Dendritic cell treated with granulocyte-macrophage colony-stimulating factor and Interleukin-4, amounts not matched to agents 40 ng/mL and 50 ng/mL, for 4 days (primary cell): ENCODE measurements around the gene RLIM.
A peak's percentile ranks its signal among the peaks of the same experiment; 100 is the strongest.

Experiments used
- H3K27ac Mint-ChIP-seq: one replicate; pipeline ENCODE4 v1.8.0; 2022; ENCODE audit warnings: mild to moderate bottlenecking, mixed read lengths
- H3K27me3 Mint-ChIP-seq: one replicate; pipeline ENCODE4 v1.8.0; 2022; ENCODE audit warnings: mild to moderate bottlenecking, mixed read lengths
- H3K36me3 Mint-ChIP-seq: one replicate; pipeline ENCODE4 v1.8.0; 2022; ENCODE audit warnings: low read depth, mixed read lengths
- H3K4me1 Mint-ChIP-seq: one replicate; pipeline ENCODE4 v1.8.0; 2022; ENCODE audit warnings: low read depth, mixed read lengths
- H3K4me3 Mint-ChIP-seq: one replicate; pipeline ENCODE4 v1.8.0; 2022; ENCODE audit warnings: mild to moderate bottlenecking, moderate library complexity, mixed read lengths
- H3K9me3 Mint-ChIP-seq: one replicate; pipeline ENCODE4 v1.8.0; 2022; ENCODE audit warnings: mixed read lengths
- intact Hi-C: fragments of 100-400 bp; cut with micrococcal nuclease; formaldehyde crosslinking; loops from one replicate; pipeline ENCODE4 v1.15.0; 2022

The RLIM gene

GRCh38 chrX:74557378-74557777 is 57.0 kb downstream of the RLIM start:
- Mint-ChIP-seq H3K9me3 (no peaks in the 10 kb centered on the region), H3K4me1 (no peaks in the 10 kb centered on the region), H3K27me3 (no peaks in the 10 kb centered on the region), H3K36me3 (no peaks in the 10 kb centered on the region), H3K27ac (no peak overlapping the region), H3K4me3 (no peak overlapping the region)
- intact Hi-C loops, result no loop called here

GRCh38 chrX:74551934-74552333 is 62.5 kb downstream of the RLIM start:
- intact Hi-C loops, result loop anchor here (5.0 kb wide), 2 partner anchors 170 to 695 kb away; no protein-coding TSS in a partner anchor
- H3K4me1 Mint-ChIP-seq, result no peaks in the 10 kb centered on the region
- no peak overlapping the region for H3K4me3 Mint-ChIP-seq
- H3K9me3 Mint-ChIP-seq, result no peaks in the 10 kb centered on the region
- H3K27me3 Mint-ChIP-seq, result no peaks in the 10 kb centered on the region
- no peak overlapping the region for H3K27ac Mint-ChIP-seq
- no peaks in the 10 kb centered on the region for H3K36me3 Mint-ChIP-seq

GRCh38 chrX:74550295-74550802 is 64.1 kb downstream of the RLIM start:
- intact Hi-C loops, result loop anchor here (5.0 kb wide), 2 partner anchors 168 to 693 kb away; no protein-coding TSS in a partner anchor
- no peak overlapping the region for H3K27ac Mint-ChIP-seq
- H3K4me1 Mint-ChIP-seq, result no peaks in the 10 kb centered on the region
- H3K27me3 Mint-ChIP-seq, result no peaks in the 10 kb centered on the region
- no peaks in the 10 kb centered on the region for H3K9me3 Mint-ChIP-seq
- H3K4me3 Mint-ChIP-seq, result peak overlapping the region; percentile 17
- H3K36me3 Mint-ChIP-seq, result no peaks in the 10 kb centered on the region

GRCh38 chrX:74546984-74547383 is 67.4 kb downstream of the RLIM start:
- H3K27me3 Mint-ChIP-seq, result peaks cover 1% of the 10 kb centered on the region
- intact Hi-C loops, result no loop called here
- H3K4me1 Mint-ChIP-seq, result no peaks in the 10 kb centered on the region
- H3K36me3 Mint-ChIP-seq, result no peaks in the 10 kb centered on the region
- no peaks in the 10 kb centered on the region for H3K9me3 Mint-ChIP-seq
- H3K27ac Mint-ChIP-seq, result no peak overlapping the region
- H3K4me3 Mint-ChIP-seq, result no peak overlapping the region

GRCh38 chrX:74545880-74546523 is 68.4 kb downstream of the RLIM start:
- H3K9me3 Mint-ChIP-seq, result no peaks in the 10 kb centered on the region
- no peaks in the 10 kb centered on the region for H3K4me1 Mint-ChIP-seq
- H3K36me3 Mint-ChIP-seq, result no peaks in the 10 kb centered on the region
- H3K27ac Mint-ChIP-seq, result no peak overlapping the region
- intact Hi-C loops, result no loop called here
- H3K4me3 Mint-ChIP-seq, result no peak overlapping the region
- peaks cover 1% of the 10 kb centered on the region for H3K27me3 Mint-ChIP-seq

GRCh38 chrX:74540635-74541249 is 73.7 kb downstream of the RLIM start:
- H3K36me3 Mint-ChIP-seq, result no peaks in the 10 kb centered on the region
- intact Hi-C loops, result no loop called here
- peaks cover 15% of the 10 kb centered on the region for H3K4me1 Mint-ChIP-seq
- H3K27me3 Mint-ChIP-seq, result peaks cover 5% of the 10 kb centered on the region
- no peak overlapping the region for H3K27ac Mint-ChIP-seq
- no peak overlapping the region for H3K4me3 Mint-ChIP-seq
- no peaks in the 10 kb centered on the region for H3K9me3 Mint-ChIP-seq

- H3K4me1 Mint-ChIP-seq, result peaks cover 15% of the 10 kb centered on the region
- H3K36me3 Mint-ChIP-seq, result no peaks in the 10 kb centered on the region
- H3K27ac Mint-ChIP-seq, result peak overlapping the region; percentile 13
- peak overlapping the region; percentile 70 for H3K4me3 Mint-ChIP-seq
- intact Hi-C loops, result loop anchor here (10.0 kb wide), 1 partner anchor 252 kb away; no protein-coding TSS in a partner anchor
- H3K27me3 Mint-ChIP-seq, result peaks cover 3% of the 10 kb centered on the region
- H3K9me3 Mint-ChIP-seq, result no peaks in the 10 kb centered on the region
Measured at GRCh38 chrX:74536832-74537371, 77.5 kb downstream of the RLIM start.

- Mint-ChIP-seq H3K4me1 (peaks cover 15% of the 10 kb centered on the region), H3K4me3 (peak overlapping the region; percentile 70)
- intact Hi-C loops, result loop anchor here (10.0 kb wide), 1 partner anchor 251 kb away; no protein-coding TSS in a partner anchor
Measured at GRCh38 chrX:74536152-74536831, 78.1 kb downstream of the RLIM start.

GRCh38 chrX:74535408-74536151 is 78.8 kb downstream of the RLIM start:
- Mint-ChIP-seq H3K27ac (peak overlapping the region; percentile 37), H3K4me3 (peak overlapping the region; percentile 70), H3K9me3 (no peaks in the 10 kb centered on the region), H3K4me1 (peaks cover 15% of the 10 kb centered on the region), H3K27me3 (peaks cover 3% of the 10 kb centered on the region), H3K36me3 (no peaks in the 10 kb centered on the region)
- intact Hi-C loops, result loop anchor here (10.0 kb wide), 1 partner anchor 251 kb away; no protein-coding TSS in a partner anchor

More at GRCh38 chrX:74536152-74536831, 78.1 kb downstream of the RLIM start:
- Mint-ChIP-seq H3K9me3 (no peaks in the 10 kb centered on the region), H3K27me3 (peaks cover 3% of the 10 kb centered on the region), H3K27ac (peak overlapping the region; percentile 37), H3K36me3 (no peaks in the 10 kb centered on the region)
